HepG2 (cell line): Measurements from ENCODE around the gene SRCAP. TPM values are rescaled to one million over a fixed set of nuclear protein-coding genes. Genes with fewer than 3 reads are reported as not detected.

Source experiments
- ATAC-seq: fragments of 200-7000 bp; cut with Tn5 transposase; 3 replicates; pipeline ENCODE4 v1.9.1; 2020; ENCODE audit warnings: mild to moderate bottlenecking, moderate library complexity
- BruUV-seq: library from RNA; stranded (reverse); fragments of 400-500 nt; replicated peaks from 2 replicates; lab custom pipeline; 2021; lab: Mats Ljungman, UMichigan
- CTCF ChIA-PET: fragments of 300-600 bp; formaldehyde crosslinking; extraction: SDS; loops from one replicate; lab custom pipeline; 2021; ENCODE audit warnings: low total read pairs, inconsistent platforms, low intra/inter-chr PET ratio; lab: Yijun Ruan, JAX
- POLR2A ChIA-PET: fragments of 350-600 bp; sonication (Branson Sonifier 250); formaldehyde crosslinking; loops from one replicate; lab custom pipeline; 2020; ENCODE audit warnings: antibody characterized with exemption, inconsistent platforms; lab: Yijun Ruan, JAX
- DNase-seq: peaks from one replicate; pipeline ENCODE4 v3.0.0-alpha.2; 2015; ENCODE audit warnings: low spot score
- FAIRE-seq: peaks from 3 replicates; lab custom pipeline; 2011; peaks lifted over from hg19 to GRCh38; lab: Jason Lieb, UNC
- H2AFZ ChIP-seq: one replicate; pipeline ENCODE4 v1.6.1; 2011; ENCODE audit warnings: low read length, inconsistent platforms
- H3K27ac ChIP-seq: fragments of 300-600 bp; 3 replicates; pipeline ENCODE4 v1.8.0; 2011; ENCODE audit warnings: mixed run types, mild to moderate bottlenecking, mixed read lengths, low read length, inconsistent platforms; ENCODE audit not compliant: insufficient read depth; ENCODE audit errors: extremely low read length
- H3K27me3 ChIP-seq, 2 experiments: fragments of 200-600 bp in 1 of 2; 2 replicates in 1 of 2; 3 replicates in 1 of 2; pipeline versions ENCODE4 v1.6.0 to v1.8.0; 2011; ENCODE audit warnings: low read length in 2 of 2, mild to moderate bottlenecking in 2 of 2, moderate library complexity in 2 of 2, inconsistent platforms in 1 of 2; ENCODE audit not compliant: insufficient read depth in 2 of 2, control insufficient read depth in 1 of 2
- H3K36me3 ChIP-seq, 2 experiments: fragments of 200-600 bp in 1 of 2; replicated peaks in 1 of 2; 2 replicates in 1 of 2; 3 replicates in 1 of 2; pipeline versions ENCODE4 v1.5.1 to v1.8.0; 2011; ENCODE audit warnings: low read length in 2 of 2, inconsistent platforms in 1 of 2; ENCODE audit not compliant: insufficient read depth in 2 of 2, control insufficient read depth in 1 of 2
- H3K4me1 ChIP-seq: 2 replicates; pipeline ENCODE4 v1.5.1; 2012; ENCODE audit warnings: low read length, inconsistent platforms; ENCODE audit not compliant: insufficient read depth
- H3K4me2 ChIP-seq: 2 replicates; pipeline ENCODE4 v1.6.0; 2011; ENCODE audit warnings: low read depth, low read length, inconsistent platforms
- H3K4me3 ChIP-seq, 3 experiments: fragments of 200-600 bp in 1 of 3; sonication (generic), shearing (Covaris generic) in 1 of 3; replicated peaks in 1 of 3; 2 replicates each; pipeline ENCODE4 v1.5.1; 2011 to 2016; ENCODE audit warnings: low read length in 3 of 3, inconsistent platforms in 2 of 3, low read depth in 2 of 3, mild to moderate bottlenecking in 2 of 3, control low read depth in 1 of 3, mixed read lengths in 1 of 3; ENCODE audit not compliant: insufficient read depth in 1 of 3
- H3K79me2 ChIP-seq: one replicate; pipeline ENCODE4 v1.6.1; 2011; ENCODE audit warnings: low read length, inconsistent platforms; ENCODE audit not compliant: insufficient read depth
- H3K9ac ChIP-seq: 2 replicates; pipeline ENCODE4 v1.6.0; 2011; ENCODE audit warnings: mild to moderate bottlenecking, low read depth, low read length, inconsistent platforms; ENCODE audit not compliant: insufficient read depth
- H3K9me3 ChIP-seq: 2 replicates; pipeline ENCODE4 v1.5.1; 2012; ENCODE audit warnings: mild to moderate bottlenecking, low read length
- H4K20me1 ChIP-seq: 2 replicates; pipeline ENCODE4 v1.6.0; 2011; ENCODE audit warnings: inconsistent platforms, mild to moderate bottlenecking, low read length, moderate library complexity; ENCODE audit not compliant: insufficient read depth
- DMTF1 ChIP-seq: sonication (generic); formaldehyde crosslinking; IDR thresholded peaks from 2 replicates; pipeline ENCODE4 v1.4.0; 2020; ENCODE audit warnings: mild to moderate bottlenecking, missing genetic modification reagents
- E2F2 ChIP-seq: sonication (generic); formaldehyde crosslinking; IDR thresholded peaks from 2 replicates; pipeline ENCODE4 v1.4.0; 2020; ENCODE audit warnings: missing genetic modification reagents, borderline replicate concordance
- ISX ChIP-seq: sonication (generic); formaldehyde crosslinking; conservative IDR thresholded peaks from 2 replicates; pipeline ENCODE4 v1.5.0; 2020; ENCODE audit warnings: missing genetic modification reagents
- KIAA2018 ChIP-seq: sonication (generic); formaldehyde crosslinking; IDR thresholded peaks from 2 replicates; pipeline ENCODE4 v1.5.0; 2020; ENCODE audit warnings: mild to moderate bottlenecking, missing genetic modification reagents, borderline replicate concordance
- NONO ChIP-seq, 2 experiments: fragments of 450-650 bp in 1 of 2; sonication (generic) in 1 of 2; formaldehyde crosslinking in 1 of 2; IDR thresholded peaks in 1 of 2; conservative IDR thresholded peaks in 1 of 2; 2 replicates each; pipeline versions ENCODE4 v1.6.1 to v1.8.0; 2017 to 2022; ENCODE audit warnings: mild to moderate bottlenecking in 1 of 2, missing genetic modification reagents in 1 of 2, moderate library complexity in 1 of 2
- NR2F6 ChIP-seq, 2 experiments: IDR thresholded peaks; 2 replicates each; pipeline ENCODE4 v1.6.1; 2016; ENCODE audit warnings: antibody characterized with exemption in 1 of 2, mild to moderate bottlenecking in 1 of 2
- RCOR2 ChIP-seq: IDR thresholded peaks from 2 replicates; pipeline ENCODE4 v1.6.1; 2016; ENCODE audit warnings: missing biosample characterization, missing genetic modification reagents
- U2AF1 ChIP-seq: fragments of 200-400 bp; formaldehyde crosslinking; optimal IDR thresholded peaks from 2 replicates; pipeline ENCODE3; 2017; ENCODE audit warnings: mild to moderate bottlenecking, low read depth, low read length
- ZNF703 ChIP-seq: sonication (generic); formaldehyde crosslinking; IDR thresholded peaks from 2 replicates; pipeline ENCODE4 v1.5.1; 2020; ENCODE audit warnings: missing genetic modification reagents, mild to moderate bottlenecking, moderate library complexity, borderline replicate concordance
- WGBS: methylation state at CpG from one replicate; pipeline ENCODE4 v1.1.6; 2017; ENCODE audit warnings: low lambda C conversion rate; 5-methylcytosine and 5-hydroxymethylcytosine counted together
- in situ Hi-C: cut with HindIII; loops from 2 replicates; pipeline ENCODE4 v1.10.0; 2017; ENCODE audit warnings: low pct_unique_long_range_greater_than_20kb; ENCODE audit not compliant: extremely low pct_ligation_motif_present
- intact Hi-C: fragments of 100-400 bp; cut with micrococcal nuclease; formaldehyde crosslinking; loops from one replicate; pipeline ENCODE4 v1.10.0; 2022; ENCODE audit not compliant: unreplicated experiment
- polyA plus RNA-seq, 8 experiments: library from polyadenylated mRNA; depleted of rRNA in 3 of 8; stranded (reverse) in 7 of 8; unstranded in 1 of 8; fragments of >200 nt; fragmentation: Illumina TruSeq in 4 of 8; extraction: Trizol in 4 of 8; gene quantifications; 2 replicates each; pipeline versions ENCODE4 v1.2.1 to v1.2.3, GENCODE V29; 2011 to 2016; ENCODE audit warnings: low read depth in 4 of 8, missing spikeins in 1 of 8, mixed read lengths in 1 of 8; ENCODE audit not compliant: insufficient read depth in 1 of 8
- total RNA-seq, 5 experiments: library from RNA; depleted of rRNA; stranded (reverse); fragments of >200 nt; fragmentation: Illumina TruSeq; extraction: Trizol; gene quantifications; 2 replicates each; pipeline ENCODE4 v1.2.3, GENCODE V29; 2016; ENCODE audit warnings: low read depth in 1 of 5

Gene SRCAP
- total and polyA plus RNA-seq, 2 of the 13 experiments (the other 11 are each of a cell fraction or from before 2014, with no cell fraction given) = 4.9 to 9.0 TPM

GRCh38 chr16:30747799-30748633 lies 49.0 kb downstream of the SRCAP start, which contains the start of gene PHKG2:
TSS of gene PHKG2 (plus strand) at chr16:30748425. CDS start at chr16:30748821, 396 bp downstream.
- ATAC-seq (peak; percentile 97), DNase-seq (peak; percentile 99), FAIRE-seq (peak; percentile 95)
- intact Hi-C loops = loop anchor here (1.0 to 10.0 kb wide), 5 partner anchors 14 to 681 kb away; partner anchors contain the start of genes ALDOA, CFAP119, RNF40 and SRCAP
- Histone ChIP-seq H3K79me2 (peaks cover 16% of the 10 kb centered on the region), H3K27ac (peak within 1 kb of the TSS; percentile 77), H3K4me2 (peak within 1 kb of the TSS; percentile 81), H4K20me1 (no peaks in the 10 kb centered on the region), H3K9ac (peak within 1 kb of the TSS; percentile 79), H3K27me3 (no peaks in the 10 kb centered on the region), H3K36me3 (peaks cover 12 to 18% of the 10 kb centered on the region in 2 experiments), H3K4me1 (peaks cover 51% of the 10 kb centered on the region), H3K9me3 (no peaks in the 10 kb centered on the region), H2AFZ (no peak within 1 kb of the TSS), H3K4me3 (peak within 1 kb of the TSS; percentile 73 to 89 (median 82))
- in situ Hi-C loops = no loop called here
- CTCF ChIA-PET = no interaction called here
- 9% methylated on average over 28 of the region's 60 CpGs for WGBS
- BruUV-seq = no TSS peak
- POLR2A ChIA-PET = interaction anchor here (0.6 to 2.6 kb wide), 56 partner anchors 10 to 1069 kb away, joined by 3 to 35 read pairs (median 4); partner anchors contain the start of genes CFAP119, CTF1, FBRS and FBXL19
- TF ChIP-seq U2AF1 (peak; percentile 87), RCOR2 (CRISPR knock-in tag) (peak; percentile 40; the same call in 1 of the 2 replicates), NR2F6 (IDR thresholded peaks at IDR 0.05) (0 out of 2 replicates have a peak, but pooled peaks have one; percentile 14), NR2F6 (CRISPR knock-in tag; IDR thresholded peaks at IDR 0.05) (peak; percentile 16; the same call in 1 of the 2 replicates), DMTF1 (CRISPR knock-in tag) (no peak), ISX (CRISPR knock-in tag) (peak; percentile 82; the same call in 1 of the 2 replicates), KIAA2018 (CRISPR knock-in tag) (no peak), NONO (IDR thresholded peaks at IDR 0.05) (no peak), NONO (CRISPR knock-in tag; conservative IDR thresholded peaks at IDR 0.05) (peak; percentile 71), E2F2 (CRISPR knock-in tag) (no peak; the same call in 1 of the 2 replicates), ZNF703 (CRISPR knock-in tag) (peak; percentile 68; the same call in 1 of the 2 replicates)
